HEK293 (cell line): ENCODE results near the gene BUD23.

Source experiments
- CTCF ChIA-PET: fragments of 350-600 bp; formaldehyde crosslinking; extraction: SDS; loops from one replicate; lab custom pipeline; 2021; ENCODE audit warnings: antibody characterized with exemption; lab: Yijun Ruan, JAX
- POLR2A ChIA-PET: fragments of 300-600 bp; formaldehyde crosslinking; extraction: SDS; loops from one replicate; lab custom pipeline; 2020; ENCODE audit warnings: antibody characterized with exemption, inconsistent platforms; lab: Yijun Ruan, JAX
- H3K27ac ChIP-seq: fragments of 200-500 bp; sonication (Bioruptor generic); 2 replicates; pipeline ENCODE4 v1.5.1; 2014; ENCODE audit warnings: low read depth, low read length, control low read depth, inconsistent platforms; ENCODE audit errors: extremely low read depth
- H3K36me3 ChIP-seq, 2 experiments: fragments of 200-500 bp in 1 of 2; sonication (Bioruptor generic) in 1 of 2; 1 replicate in 1 of 2; 2 replicates in 1 of 2; pipeline ENCODE4 v1.5.1; 2014 to 2017; ENCODE audit warnings: inconsistent platforms in 2 of 2, low read length in 2 of 2; ENCODE audit not compliant: control insufficient read depth in 2 of 2, insufficient read depth in 1 of 2
- H3K4me1 ChIP-seq: fragments of 200-500 bp; sonication (Bioruptor generic); 2 replicates; pipeline ENCODE4 v1.5.1; 2014; ENCODE audit warnings: mild to moderate bottlenecking, low read length, inconsistent platforms; ENCODE audit not compliant: control insufficient read depth, insufficient read depth
- H3K4me3 ChIP-seq: 2 replicates; pipeline ENCODE4 v1.5.1; 2011; ENCODE audit warnings: low read depth, mild to moderate bottlenecking, control low read depth, low read length, moderate library complexity
- H3K9me3 ChIP-seq: fragments of 200-500 bp; sonication (Bioruptor generic); 2 replicates; pipeline ENCODE4 v1.5.1; 2014; ENCODE audit warnings: low read depth, low read length, inconsistent platforms; ENCODE audit not compliant: control insufficient read depth, insufficient read depth
- HOXD13 ChIP-seq: sonication (generic); formaldehyde crosslinking; IDR thresholded peaks from 2 replicates; pipeline ENCODE4 v1.8.0; 2022; ENCODE audit warnings: missing genetic modification reagents, borderline replicate concordance
- ZBTB7A ChIP-seq: fragments of 450-650 bp; formaldehyde crosslinking; IDR thresholded peaks from 2 replicates; pipeline ENCODE4 v1.5.1; 2016; ENCODE audit warnings: low read depth, missing biosample characterization, missing genetic modification characterization
- ZNF184 ChIP-seq: fragments of 450-650 bp; IDR thresholded peaks from 2 replicates; pipeline ENCODE4 v1.5.1; 2018; ENCODE audit warnings: missing biosample characterization, mild to moderate bottlenecking, missing genetic modification characterization
- ZNF2 ChIP-seq: fragments of 450-650 bp; formaldehyde crosslinking; IDR thresholded peaks from 2 replicates; pipeline ENCODE4 v1.5.1; 2016; ENCODE audit warnings: missing biosample characterization, missing genetic modification characterization
- ZNF707 ChIP-seq: fragments of 450-650 bp; formaldehyde crosslinking; IDR thresholded peaks from 2 replicates; pipeline ENCODE4 v1.5.1; 2016; ENCODE audit warnings: missing biosample characterization, missing genetic modification characterization
- TF ChIP-seq, protein P1 (sequence below): fragments of 450-650 bp; formaldehyde crosslinking; conservative IDR thresholded peaks from 2 replicates; pipeline ENCODE4 v1.5.1; 2016; ENCODE audit warnings: low read depth, missing biosample characterization, missing genetic modification characterization
- TF ChIP-seq, protein P2 (sequence below): fragments of 450-650 bp; formaldehyde crosslinking; IDR thresholded peaks from 2 replicates; pipeline ENCODE4 v1.5.1; 2016; ENCODE audit warnings: missing biosample characterization, missing genetic modification characterization
- TF ChIP-seq, protein P3 (sequence below): fragments of 450-650 bp; formaldehyde crosslinking; IDR thresholded peaks from 2 replicates; pipeline ENCODE4 v1.5.1; 2016; ENCODE audit warnings: missing biosample characterization, missing genetic modification characterization
- TF ChIP-seq, protein P4 (sequence below): fragments of 450-650 bp; formaldehyde crosslinking; IDR thresholded peaks from 2 replicates; pipeline ENCODE4 v1.5.1; 2016; ENCODE audit warnings: missing biosample characterization, missing genetic modification characterization
- TF ChIP-seq, protein P5 (sequence below): fragments of 450-650 bp; formaldehyde crosslinking; IDR thresholded peaks from 2 replicates; pipeline ENCODE4 v1.5.1; 2016; ENCODE audit warnings: missing biosample characterization, missing genetic modification characterization

Gene BUD23

DNA sequence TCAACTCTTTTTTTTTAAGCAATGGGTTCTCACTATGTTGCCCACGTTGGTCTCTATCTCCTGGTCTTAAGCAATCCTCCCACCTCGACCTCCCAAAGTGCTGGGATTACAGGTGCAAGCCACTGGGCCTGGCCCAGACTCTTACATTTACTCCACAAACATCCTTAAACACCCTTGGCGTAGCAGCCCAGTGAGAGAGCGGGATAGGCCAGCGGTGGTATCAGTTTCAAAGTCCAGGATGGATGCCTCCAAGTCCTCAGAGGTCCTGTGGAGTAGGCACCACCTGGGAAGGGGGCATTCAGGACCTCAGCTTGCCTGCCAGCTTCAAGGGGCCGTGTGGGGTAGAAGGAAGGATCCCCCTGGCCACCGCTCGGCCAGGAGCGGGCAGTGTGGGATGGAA lies 33.8 kb upstream of the BUD23 start (continued):
- TF ChIP-seq, protein P1, sequence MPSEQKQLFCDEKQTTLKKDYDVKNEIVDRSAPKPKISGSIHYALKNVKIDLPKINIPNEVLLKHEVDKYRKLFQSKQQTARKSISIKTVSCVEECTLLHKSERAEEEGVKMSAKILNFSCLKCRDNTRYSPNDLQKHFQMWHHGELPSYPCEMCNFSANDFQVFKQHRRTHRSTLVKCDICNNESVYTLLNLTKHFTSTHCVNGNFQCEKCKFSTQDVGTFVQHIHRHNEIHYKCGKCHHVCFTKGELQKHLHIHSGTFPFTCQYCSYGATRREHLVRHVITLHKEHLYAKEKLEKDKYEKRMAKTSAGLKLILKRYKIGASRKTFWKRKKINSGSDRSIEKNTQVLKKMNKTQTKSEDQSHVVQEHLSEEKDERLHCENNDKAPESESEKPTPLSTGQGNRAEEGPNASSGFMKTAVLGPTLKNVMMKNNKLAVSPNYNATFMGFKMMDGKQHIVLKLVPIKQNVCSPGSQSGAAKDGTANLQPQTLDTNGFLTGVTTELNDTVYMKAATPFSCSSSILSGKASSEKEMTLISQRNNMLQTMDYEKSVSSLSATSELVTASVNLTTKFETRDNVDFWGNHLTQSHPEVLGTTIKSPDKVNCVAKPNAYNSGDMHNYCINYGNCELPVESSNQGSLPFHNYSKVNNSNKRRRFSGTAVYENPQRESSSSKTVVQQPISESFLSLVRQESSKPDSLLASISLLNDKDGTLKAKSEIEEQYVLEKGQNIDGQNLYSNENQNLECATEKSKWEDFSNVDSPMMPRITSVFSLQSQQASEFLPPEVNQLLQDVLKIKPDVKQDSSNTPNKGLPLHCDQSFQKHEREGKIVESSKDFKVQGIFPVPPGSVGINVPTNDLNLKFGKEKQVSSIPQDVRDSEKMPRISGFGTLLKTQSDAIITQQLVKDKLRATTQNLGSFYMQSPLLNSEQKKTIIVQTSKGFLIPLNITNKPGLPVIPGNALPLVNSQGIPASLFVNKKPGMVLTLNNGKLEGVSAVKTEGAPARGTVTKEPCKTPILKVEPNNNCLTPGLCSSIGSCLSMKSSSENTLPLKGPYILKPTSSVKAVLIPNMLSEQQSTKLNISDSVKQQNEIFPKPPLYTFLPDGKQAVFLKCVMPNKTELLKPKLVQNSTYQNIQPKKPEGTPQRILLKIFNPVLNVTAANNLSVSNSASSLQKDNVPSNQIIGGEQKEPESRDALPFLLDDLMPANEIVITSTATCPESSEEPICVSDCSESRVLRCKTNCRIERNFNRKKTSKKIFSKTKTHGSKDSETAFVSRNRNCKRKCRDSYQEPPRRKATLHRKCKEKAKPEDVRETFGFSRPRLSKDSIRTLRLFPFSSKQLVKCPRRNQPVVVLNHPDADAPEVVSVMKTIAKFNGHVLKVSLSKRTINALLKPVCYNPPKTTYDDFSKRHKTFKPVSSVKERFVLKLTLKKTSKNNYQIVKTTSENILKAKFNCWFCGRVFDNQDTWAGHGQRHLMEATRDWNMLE = no peak
- TF ChIP-seq, protein P2, sequence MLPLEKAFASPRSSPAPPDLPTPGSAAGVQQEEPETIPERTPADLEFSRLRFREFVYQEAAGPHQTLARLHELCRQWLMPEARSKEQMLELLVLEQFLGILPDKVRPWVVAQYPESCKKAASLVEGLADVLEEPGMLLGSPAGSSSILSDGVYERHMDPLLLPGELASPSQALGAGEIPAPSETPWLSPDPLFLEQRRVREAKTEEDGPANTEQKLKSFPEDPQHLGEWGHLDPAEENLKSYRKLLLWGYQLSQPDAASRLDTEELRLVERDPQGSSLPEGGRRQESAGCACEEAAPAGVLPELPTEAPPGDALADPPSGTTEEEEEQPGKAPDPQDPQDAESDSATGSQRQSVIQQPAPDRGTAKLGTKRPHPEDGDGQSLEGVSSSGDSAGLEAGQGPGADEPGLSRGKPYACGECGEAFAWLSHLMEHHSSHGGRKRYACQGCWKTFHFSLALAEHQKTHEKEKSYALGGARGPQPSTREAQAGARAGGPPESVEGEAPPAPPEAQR (tag by site-specific recombination) = no peak
- TF ChIP-seq, protein P3, sequence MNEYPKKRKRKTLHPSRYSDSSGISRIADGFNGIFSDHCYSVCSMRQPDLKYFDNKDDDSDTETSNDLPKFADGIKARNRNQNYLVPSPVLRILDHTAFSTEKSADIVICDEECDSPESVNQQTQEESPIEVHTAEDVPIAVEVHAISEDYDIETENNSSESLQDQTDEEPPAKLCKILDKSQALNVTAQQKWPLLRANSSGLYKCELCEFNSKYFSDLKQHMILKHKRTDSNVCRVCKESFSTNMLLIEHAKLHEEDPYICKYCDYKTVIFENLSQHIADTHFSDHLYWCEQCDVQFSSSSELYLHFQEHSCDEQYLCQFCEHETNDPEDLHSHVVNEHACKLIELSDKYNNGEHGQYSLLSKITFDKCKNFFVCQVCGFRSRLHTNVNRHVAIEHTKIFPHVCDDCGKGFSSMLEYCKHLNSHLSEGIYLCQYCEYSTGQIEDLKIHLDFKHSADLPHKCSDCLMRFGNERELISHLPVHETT = no peak
- no peak for TF ChIP-seq ZNF184
- TF ChIP-seq ZNF707 = no peak
- TF ChIP-seq ZBTB7A = no peak
- TF ChIP-seq, protein P4, sequence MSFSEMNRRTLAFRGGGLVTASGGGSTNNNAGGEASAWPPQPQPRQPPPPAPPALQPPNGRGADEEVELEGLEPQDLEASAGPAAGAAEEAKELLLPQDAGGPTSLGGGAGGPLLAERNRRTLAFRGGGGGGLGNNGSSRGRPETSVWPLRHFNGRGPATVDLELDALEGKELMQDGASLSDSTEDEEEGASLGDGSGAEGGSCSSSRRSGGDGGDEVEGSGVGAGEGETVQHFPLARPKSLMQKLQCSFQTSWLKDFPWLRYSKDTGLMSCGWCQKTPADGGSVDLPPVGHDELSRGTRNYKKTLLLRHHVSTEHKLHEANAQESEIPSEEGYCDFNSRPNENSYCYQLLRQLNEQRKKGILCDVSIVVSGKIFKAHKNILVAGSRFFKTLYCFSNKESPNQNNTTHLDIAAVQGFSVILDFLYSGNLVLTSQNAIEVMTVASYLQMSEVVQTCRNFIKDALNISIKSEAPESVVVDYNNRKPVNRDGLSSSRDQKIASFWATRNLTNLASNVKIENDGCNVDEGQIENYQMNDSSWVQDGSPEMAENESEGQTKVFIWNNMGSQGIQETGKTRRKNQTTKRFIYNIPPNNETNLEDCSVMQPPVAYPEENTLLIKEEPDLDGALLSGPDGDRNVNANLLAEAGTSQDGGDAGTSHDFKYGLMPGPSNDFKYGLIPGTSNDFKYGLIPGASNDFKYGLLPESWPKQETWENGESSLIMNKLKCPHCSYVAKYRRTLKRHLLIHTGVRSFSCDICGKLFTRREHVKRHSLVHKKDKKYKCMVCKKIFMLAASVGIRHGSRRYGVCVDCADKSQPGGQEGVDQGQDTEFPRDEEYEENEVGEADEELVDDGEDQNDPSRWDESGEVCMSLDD (tag by site-specific recombination) = no peak

DNA sequence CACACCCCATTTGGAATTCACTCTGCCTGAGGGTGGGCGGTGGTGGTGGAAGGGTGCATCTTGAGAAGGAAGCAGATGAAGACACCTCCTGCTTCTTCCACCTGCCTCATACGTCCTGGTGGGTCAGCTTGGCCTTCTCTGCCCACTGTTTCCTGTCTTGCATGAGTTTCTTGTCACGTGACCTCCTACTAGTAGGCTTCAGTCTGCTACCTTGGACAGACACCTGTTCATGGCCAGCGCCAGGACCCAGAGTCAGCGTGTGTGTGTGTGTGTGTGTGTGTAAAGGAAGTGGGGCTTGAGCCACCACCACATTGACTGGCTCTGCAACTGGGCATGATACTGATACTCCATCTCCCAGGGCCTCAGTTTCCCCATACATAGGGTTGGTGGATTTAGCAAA lies 32.9 kb upstream of the BUD23 start:
- Histone ChIP-seq H3K27ac (no peak overlapping the region), H3K4me1 (no peaks in the 10 kb centered on the region), H3K36me3 (no peaks in the 10 kb centered on the region), H3K4me3 (no peak overlapping the region), H3K9me3 (no peaks in the 10 kb centered on the region)
- TF ChIP-seq ZNF2 (no peak), HOXD13 (CRISPR knock-in tag) (no peak)
- TF ChIP-seq, protein P5, sequence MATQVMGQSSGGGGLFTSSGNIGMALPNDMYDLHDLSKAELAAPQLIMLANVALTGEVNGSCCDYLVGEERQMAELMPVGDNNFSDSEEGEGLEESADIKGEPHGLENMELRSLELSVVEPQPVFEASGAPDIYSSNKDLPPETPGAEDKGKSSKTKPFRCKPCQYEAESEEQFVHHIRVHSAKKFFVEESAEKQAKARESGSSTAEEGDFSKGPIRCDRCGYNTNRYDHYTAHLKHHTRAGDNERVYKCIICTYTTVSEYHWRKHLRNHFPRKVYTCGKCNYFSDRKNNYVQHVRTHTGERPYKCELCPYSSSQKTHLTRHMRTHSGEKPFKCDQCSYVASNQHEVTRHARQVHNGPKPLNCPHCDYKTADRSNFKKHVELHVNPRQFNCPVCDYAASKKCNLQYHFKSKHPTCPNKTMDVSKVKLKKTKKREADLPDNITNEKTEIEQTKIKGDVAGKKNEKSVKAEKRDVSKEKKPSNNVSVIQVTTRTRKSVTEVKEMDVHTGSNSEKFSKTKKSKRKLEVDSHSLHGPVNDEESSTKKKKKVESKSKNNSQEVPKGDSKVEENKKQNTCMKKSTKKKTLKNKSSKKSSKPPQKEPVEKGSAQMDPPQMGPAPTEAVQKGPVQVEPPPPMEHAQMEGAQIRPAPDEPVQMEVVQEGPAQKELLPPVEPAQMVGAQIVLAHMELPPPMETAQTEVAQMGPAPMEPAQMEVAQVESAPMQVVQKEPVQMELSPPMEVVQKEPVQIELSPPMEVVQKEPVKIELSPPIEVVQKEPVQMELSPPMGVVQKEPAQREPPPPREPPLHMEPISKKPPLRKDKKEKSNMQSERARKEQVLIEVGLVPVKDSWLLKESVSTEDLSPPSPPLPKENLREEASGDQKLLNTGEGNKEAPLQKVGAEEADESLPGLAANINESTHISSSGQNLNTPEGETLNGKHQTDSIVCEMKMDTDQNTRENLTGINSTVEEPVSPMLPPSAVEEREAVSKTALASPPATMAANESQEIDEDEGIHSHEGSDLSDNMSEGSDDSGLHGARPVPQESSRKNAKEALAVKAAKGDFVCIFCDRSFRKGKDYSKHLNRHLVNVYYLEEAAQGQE = peak; percentile 80
- CTCF ChIA-PET = interaction anchor here (0.6 kb wide), 1 partner anchor 70 kb away, joined by 3 read pairs; no protein-coding TSS in a partner anchor
- POLR2A ChIA-PET = no interaction called here
